ENCODE measurements around the gene PKN3.

The PKN3 gene

GRCh38 chr9:128705051-128705965 lies 3.0 kb downstream of the PKN3 start:
- TF ChIP-seq, protein P1, sequence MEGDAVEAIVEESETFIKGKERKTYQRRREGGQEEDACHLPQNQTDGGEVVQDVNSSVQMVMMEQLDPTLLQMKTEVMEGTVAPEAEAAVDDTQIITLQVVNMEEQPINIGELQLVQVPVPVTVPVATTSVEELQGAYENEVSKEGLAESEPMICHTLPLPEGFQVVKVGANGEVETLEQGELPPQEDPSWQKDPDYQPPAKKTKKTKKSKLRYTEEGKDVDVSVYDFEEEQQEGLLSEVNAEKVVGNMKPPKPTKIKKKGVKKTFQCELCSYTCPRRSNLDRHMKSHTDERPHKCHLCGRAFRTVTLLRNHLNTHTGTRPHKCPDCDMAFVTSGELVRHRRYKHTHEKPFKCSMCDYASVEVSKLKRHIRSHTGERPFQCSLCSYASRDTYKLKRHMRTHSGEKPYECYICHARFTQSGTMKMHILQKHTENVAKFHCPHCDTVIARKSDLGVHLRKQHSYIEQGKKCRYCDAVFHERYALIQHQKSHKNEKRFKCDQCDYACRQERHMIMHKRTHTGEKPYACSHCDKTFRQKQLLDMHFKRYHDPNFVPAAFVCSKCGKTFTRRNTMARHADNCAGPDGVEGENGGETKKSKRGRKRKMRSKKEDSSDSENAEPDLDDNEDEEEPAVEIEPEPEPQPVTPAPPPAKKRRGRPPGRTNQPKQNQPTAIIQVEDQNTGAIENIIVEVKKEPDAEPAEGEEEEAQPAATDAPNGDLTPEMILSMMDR (IDR thresholded peaks at IDR 0.05): no peak
- no peak for TF ChIP-seq ZFX (IDR thresholded peaks at IDR 0.05; ENCODE audit: borderline replicate concordance)
- no peak overlapping the region for H3K27ac ChIP-seq

GRCh38 chr9:128706045-128706444 lies 3.7 kb downstream of the PKN3 start:
- TF ChIP-seq ZFX (IDR thresholded peaks at IDR 0.05; ENCODE audit: borderline replicate concordance): no peak
- TF ChIP-seq, protein P1 (IDR thresholded peaks at IDR 0.05): no peak
- H3K27ac ChIP-seq: no peak overlapping the region

DNA sequence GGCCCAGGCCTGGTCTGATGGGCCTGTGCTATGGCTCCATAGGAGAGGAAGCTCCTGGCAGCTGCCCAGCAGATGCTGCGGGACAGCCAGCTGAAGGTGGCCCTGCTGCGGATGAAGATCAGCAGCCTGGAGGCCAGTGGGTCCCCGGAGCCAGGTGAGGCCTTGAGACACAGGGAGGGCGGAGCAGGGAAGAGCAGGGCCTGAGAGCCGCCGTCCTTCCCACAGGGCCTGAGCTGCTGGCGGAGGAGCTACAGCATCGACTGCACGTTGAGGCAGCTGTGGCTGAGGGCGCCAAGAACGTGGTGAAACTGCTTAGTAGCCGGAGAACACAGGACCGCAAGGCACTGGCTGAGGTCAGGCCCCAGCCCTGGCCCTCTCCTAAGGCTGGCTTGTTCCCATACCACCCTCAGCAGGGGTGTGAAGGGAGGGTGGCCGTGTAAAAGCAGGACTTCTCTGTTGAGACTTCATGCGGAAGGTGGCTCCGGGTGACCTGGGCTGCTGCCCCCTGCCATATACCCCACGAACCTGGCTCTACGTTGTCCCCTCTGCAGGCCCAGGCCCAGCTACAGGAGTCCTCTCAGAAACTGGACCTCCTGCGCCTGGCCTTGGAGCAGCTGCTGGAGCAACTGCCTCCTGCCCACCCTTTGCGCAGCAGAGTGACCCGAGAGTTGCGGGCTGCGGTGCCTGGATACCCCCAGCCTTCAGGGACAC lies 4.5 kb downstream of the PKN3 start:
- no peak for TF ChIP-seq ZFX (IDR thresholded peaks at IDR 0.05; ENCODE audit: borderline replicate concordance)
- TF ChIP-seq, protein P1 (IDR thresholded peaks at IDR 0.05): no peak
- H3K27ac ChIP-seq: no peak overlapping the region

DNA sequence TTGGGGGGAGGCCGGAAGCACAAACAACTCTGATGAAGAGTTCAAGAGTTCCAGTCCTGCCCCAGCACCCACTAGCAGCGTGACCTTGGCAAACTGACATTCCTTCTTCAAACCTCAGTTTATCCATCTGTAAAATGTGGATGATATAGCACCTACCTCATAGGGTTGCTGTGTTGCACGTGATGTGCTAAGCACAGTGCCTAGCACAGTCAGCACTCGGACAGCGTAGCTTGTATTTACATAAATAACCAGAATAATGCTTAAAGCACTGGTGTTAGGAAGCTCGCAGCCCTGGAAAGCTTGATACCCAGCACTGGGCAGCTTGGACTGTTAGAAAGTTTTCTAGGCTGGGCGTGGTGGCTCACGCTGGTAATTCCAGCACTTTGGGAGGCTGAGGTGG lies 5.1 kb downstream of the PKN3 start:
- TF ChIP-seq ZFX (IDR thresholded peaks at IDR 0.05; ENCODE audit: borderline replicate concordance): no peak
- TF ChIP-seq, protein P1 (IDR thresholded peaks at IDR 0.05): no peak
- no peak overlapping the region for H3K27ac ChIP-seq

GRCh38 chr9:128712451-128713410 lies 10.4 kb downstream of the PKN3 start:
- H3K27ac ChIP-seq: no peak overlapping the region
- TF ChIP-seq, protein P1 (IDR thresholded peaks at IDR 0.05): no peak
- no peak for TF ChIP-seq ZFX (IDR thresholded peaks at IDR 0.05; ENCODE audit: borderline replicate concordance)

GRCh38 chr9:128713411-128713780 lies 11.1 kb downstream of the PKN3 start:
- no peak overlapping the region for H3K27ac ChIP-seq
- TF ChIP-seq ZFX (IDR thresholded peaks at IDR 0.05; ENCODE audit: borderline replicate concordance): no peak
- TF ChIP-seq, protein P1 (IDR thresholded peaks at IDR 0.05): no peak
